Germinal center (tissue), 1 donor: ENCODE data around the gene TRPM6.
"Not testable (repeated sequence)": the region's sequence is repeated elsewhere in the genome, so short reads cannot be mapped to it uniquely, and the experiment has no call there.

Experiments used
- DNase-seq: peaks from one replicate; pipeline ENCODE4 v3.0.0; 2012; ENCODE audit warnings: mixed read lengths, low spot score

TRPM6 gene

GRCh38 chr9:74887041-74887980 lies at the start of gene TRPM6:
TSS of gene TRPM6 (minus strand) at chr9:74887921. CDS start at chr9:74887856, 65 bp downstream.
- peak; percentile 9 for DNase-seq

DNA sequence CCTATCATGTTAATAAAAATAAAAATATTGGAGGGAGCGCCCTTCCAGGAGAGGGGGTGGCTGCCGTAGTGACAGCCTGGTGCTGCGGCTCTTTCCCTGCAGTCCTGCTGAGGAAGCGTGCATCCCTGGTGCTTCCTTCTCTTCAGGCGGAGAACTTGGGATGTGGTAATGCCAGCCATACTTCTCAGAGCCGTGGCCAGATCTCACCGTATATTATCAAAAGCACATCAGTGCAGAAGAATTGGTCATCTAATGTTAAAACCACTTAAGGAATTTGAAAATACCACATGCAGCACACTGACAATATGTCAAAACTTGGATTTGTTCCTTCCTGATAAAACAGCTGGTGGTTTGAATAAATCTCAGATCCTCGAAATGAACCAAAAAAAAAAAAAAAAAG lies 47.3 kb upstream of the TRPM6 start:
- DNase-seq: no peak

- DNase-seq: no peak
Observed at GRCh38 chr9:74921737-74922136, 34.0 kb upstream of the TRPM6 start.

- no peak for DNase-seq
Observed at GRCh38 chr9:74920944-74921626, 33.4 kb upstream of the TRPM6 start.

- no peak for DNase-seq
Observed at GRCh38 chr9:74910036-74910435, 22.3 kb upstream of the TRPM6 start.

GRCh38 chr9:74908665-74909064 lies 20.9 kb upstream of the TRPM6 start:
- DNase-seq: no peak

GRCh38 chr9:74907085-74907484 lies 19.4 kb upstream of the TRPM6 start:
- DNase-seq: no peak

GRCh38 chr9:74901001-74901400 lies 13.3 kb upstream of the TRPM6 start:
- DNase-seq: no peak

GRCh38 chr9:74888449-74888848 lies 728 bp upstream of the TRPM6 start:
- DNase-seq: not testable (repeated sequence)

GRCh38 chr9:74887981-74888370 lies 255 bp upstream of the TRPM6 start:
- DNase-seq: no peak

GRCh38 chr9:74876382-74876949 lies 11.3 kb downstream of the TRPM6 start:
- no peak for DNase-seq

GRCh38 chr9:74875656-74876055 lies 12.1 kb downstream of the TRPM6 start:
- no peak for DNase-seq

DNA sequence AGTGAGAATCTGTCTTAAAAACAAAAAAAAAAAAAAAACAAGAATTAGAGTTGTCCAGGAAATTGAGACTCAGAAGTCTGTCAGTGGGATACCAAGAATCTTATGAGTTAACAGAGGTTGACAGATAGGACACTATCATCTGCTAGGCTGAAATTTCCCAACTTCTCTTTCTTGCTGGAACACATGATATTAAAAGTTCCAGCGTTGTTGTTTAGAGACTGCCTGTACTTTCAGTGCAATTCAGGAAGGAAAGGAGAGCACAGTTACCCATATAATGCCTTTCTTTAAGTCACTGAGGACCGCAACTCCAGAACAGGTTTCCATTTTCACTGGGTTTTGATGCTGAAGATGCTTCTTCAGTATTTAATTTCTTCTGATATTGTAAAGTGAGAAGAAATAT lies 13.5 kb downstream of the TRPM6 start:
- no peak for DNase-seq

GRCh38 chr9:74872619-74873233 lies 15.0 kb downstream of the TRPM6 start:
- no peak for DNase-seq

- no peak for DNase-seq
Observed at GRCh38 chr9:74867483-74867882, 20.2 kb downstream of the TRPM6 start.

GRCh38 chr9:74865177-74865576 lies 22.5 kb downstream of the TRPM6 start:
- DNase-seq: peak; percentile 56

DNA sequence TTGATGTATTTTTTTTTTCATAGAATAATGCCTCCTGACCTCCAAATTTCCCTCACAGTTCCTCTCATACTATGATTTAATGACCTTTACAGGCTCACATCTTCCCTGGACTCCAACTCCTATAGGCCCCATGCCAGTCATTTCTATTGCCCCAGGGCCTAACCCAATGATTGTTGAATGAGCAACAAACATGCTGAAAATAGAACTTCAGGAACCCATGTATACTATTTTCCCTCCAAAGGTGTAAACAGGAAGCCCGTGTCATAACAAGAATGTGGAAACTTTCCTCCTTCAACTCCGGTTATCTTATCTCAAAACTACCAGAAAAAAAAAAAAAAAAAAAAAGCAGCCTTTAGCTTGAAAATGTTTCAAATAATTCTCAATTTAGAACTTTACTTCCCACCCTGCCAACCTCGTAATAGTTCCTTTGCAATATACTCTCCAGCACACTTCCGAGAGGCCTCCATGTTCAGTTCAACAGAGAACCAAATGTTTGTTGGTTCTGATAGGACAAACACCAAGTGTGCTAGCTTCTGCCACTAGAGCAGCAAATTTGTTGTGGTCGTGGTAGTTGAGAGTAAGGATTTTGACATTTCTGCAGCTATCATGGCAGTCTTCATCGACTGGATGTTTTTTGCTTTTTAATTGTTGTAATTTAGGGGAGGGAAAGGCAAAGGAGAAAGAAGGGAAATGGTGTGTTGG lies 25.8 kb downstream of the TRPM6 start:
- no peak for DNase-seq

DNA sequence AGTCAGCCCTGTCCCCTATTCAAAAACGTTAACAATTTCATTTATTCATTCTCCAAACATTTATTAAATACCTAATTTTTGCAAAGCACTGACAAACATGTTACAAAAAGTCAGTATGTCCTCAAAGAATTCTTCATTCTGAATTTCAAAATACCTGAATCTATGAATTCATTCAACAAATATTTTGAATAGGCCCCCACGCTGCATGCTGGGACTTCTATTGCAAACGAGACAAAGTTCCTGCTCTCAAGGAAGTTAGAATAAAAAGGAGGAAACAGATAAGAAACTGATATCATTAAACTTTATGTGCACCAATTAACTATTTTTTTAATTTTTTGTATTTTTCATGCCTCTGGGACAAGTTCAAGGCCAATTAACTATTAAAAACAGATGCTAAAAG lies 26.6 kb downstream of the TRPM6 start:
- no peak for DNase-seq

DNA sequence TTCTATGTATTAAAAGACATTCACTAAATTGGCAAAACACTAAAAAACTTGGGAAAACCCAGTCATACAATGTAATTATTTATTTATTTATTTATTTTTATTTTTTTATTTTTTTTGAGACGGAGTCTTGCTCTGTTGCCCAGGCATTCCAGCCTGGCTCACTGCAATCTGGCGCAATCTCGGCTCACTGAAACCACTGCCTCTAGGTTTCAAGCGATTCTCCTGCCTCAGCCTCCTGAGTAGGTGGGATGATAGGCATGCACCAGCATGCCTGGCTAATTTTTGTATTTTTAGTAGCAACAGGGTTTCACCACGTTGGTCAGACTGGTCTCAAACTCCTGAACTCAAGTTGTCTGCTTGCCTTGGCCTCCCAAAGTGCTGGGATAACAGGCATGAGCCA lies 27.5 kb downstream of the TRPM6 start:
- DNase-seq: not testable (repeated sequence)

GRCh38 chr9:74859786-74860185 lies 27.9 kb downstream of the TRPM6 start:
- DNase-seq: no peak

GRCh38 chr9:74858751-74859414 lies 28.8 kb downstream of the TRPM6 start:
- no peak for DNase-seq
